HG03066 (cell line): ENCODE results near the gene GAS7.

ENCODE experiments used
- ATAC-seq: cut with Tn5 transposase; IDR thresholded peaks from one replicate; pipeline ENCODE4 v1.9.1; 2021; ENCODE audit warnings: low read depth; ENCODE audit not compliant: unreplicated experiment

The GAS7 gene

DNA sequence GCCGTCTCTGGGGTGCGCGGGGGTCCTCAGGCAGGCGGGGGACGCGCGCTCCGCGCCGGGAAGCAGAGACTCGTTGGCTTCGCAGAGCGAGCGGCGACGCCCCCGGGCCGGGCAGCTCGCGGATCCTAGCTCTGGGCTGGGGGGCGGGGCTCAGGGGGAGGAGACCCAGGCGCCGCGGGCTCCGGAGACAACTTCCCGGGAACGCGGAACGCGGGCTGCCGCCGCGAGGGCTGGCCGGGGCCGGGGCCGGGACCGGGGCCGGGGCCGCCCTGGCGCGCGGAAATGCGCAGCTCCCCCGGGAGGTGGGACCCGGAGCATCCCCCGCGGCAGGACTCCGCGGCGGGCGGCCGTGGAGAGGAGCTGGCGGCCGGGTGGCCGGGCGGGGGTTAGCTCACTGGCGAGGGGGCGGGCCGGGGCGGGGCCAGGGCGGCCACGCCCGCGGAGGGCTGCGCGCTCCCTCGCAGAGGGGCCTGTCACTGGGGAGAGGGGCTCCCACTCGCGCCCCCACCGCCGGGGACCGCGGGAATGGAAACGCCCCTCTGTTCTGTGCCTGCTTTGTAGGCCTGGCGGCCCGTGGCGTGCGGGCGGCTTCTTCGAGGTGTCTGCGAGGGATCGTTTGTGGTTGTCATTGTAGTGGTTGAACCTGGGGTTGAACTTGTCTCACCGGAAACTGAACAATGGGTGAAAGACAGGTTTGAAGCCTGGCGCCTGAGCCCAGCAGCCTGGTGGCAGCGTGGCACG, at the start of gene GAS7:
Gene GAS7 (minus strand): TSS at position 98 of the 741 bp plus-strand sequence.
- peak; percentile 68 for ATAC-seq

DNA sequence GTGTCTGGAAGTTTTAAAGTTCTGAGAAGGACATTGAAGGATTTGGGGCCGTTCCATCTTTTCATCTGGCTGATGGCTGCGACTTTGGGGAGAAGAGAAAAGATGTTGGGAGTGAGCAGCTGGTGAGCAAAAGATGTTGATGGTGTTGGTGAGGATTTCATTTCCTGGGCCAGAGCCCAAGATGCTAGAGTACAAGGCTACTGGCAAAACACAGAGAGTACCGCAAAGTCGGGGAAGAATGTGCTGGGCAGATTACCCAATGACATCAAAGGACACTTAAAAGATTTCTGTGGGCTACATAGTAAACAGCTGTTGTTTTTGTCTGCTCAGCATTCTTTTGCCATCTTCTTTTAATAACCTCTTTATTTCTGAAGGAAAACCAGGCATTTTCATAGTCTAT, 49.4 kb upstream of the GAS7 start:
- ATAC-seq: no peak

DNA sequence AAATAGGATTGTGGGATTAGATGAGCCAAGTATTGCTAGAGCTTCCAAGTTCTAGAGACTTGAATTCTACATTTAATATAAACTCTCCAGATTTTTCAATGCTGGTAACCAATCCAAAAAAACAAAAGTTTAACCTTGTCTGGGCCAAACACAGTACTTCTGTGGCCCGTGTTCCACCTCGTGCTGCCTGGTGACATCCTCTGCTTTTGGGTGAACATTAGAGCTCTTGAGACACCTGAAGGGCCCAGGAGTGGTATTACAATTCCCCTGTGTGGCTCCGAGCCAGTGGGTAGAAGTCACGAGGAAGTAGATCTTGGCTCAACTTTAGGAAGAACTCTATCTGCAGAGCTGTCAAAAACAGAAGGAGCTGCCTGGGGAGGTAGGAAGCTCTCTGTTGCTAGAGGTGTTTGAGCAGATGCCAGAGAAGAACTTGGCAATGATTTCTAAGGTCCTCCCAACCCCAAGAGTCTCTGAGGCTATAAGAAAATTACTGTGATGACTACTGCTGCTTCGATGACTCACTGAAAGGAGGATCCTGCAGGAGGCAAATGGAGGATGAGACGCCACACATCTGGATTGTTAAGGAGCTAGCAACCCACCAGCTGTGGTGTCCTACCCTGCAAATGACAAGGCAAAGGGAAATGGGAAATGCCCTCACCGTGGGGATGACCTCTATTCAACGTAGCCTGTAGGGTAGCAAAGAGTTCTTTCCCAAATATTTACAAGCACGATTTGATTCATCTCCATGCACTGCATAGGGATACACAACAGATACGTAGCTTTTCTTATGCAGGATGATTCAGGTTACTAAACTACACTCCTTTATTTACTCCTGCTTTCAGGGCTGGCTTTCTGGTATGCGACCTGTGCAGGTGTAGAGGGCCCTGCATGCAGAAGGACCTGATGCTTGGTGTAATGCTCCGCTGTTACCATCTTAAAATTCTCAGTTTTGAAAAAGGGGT, 45.8 kb upstream of the GAS7 start:
- no peak for ATAC-seq

DNA sequence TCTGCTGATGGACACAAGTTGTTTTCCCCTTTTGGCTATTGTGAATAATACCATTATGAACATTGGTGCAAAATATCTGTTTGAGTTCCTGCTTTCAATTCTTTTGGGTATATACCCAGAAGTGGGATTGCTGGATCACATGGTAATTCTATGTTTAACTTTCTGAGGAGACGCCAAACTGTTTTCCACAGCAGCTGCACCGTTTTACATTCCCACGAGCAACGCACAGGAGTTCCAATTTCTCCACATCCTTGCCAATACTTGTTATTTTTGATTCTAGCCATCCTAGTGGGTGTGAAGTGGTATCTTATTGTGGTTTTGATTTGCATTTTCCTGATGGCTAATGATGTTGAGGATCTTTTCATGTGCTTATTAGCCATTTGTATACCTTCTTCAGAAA, 43.4 kb upstream of the GAS7 start:
- ATAC-seq: no peak

DNA sequence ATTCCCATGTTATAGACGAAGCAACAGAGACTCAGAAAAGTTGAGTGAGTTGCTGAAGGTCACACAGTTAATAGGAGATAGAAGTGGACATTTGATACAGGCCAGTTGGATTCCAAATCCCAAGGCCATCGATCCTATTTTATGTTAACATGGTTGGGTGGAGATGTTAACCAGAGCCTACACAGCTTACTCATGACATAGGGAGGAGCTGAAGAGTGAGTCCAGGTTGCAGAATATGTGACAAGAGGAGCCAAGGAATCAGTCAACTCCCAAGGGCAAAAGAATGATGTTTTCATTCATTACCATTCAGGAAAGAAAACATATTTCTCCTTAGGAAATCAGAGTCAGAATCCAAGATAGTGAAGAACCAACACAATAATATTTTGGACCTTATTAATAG, 40.3 kb upstream of the GAS7 start:
- no peak for ATAC-seq

DNA sequence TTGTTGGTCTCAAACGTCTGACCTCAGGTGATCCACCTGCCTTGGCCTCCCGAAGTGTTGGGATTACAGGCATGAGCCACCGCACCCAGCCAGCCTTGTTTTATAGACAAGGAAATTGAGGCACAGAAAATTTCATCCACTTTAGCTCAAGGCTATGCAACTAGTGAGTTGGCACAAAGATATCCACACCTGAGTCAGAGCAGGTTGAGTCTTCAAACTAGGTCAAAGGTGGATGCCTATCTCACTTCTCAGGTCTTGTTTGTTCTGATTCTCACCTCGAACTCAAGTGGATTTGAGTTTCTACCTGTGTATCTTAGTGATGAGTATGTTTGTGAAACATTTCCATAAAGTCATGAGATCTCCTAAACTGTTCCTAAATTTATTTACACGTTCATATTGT, 35.6 kb upstream of the GAS7 start:
- no peak for ATAC-seq

DNA sequence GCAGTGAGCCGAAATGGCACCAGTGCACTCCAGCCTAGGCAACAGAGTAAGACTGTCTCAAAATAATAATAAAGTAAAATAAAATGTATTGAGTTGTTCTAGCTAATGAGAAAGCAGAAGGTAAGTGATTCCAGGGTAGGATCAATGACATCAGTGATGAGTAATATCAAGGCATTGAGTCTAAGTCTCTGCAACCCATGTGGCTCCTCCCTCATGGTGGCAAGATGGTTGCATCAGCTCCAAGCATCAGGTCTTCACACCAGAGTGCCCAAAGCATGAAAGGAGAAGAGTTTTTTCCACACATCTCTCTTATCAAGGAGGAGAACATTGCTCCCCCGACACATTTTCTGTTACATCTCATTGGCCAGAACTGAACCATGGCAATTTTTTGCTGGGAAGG, 34.8 kb upstream of the GAS7 start:
- ATAC-seq: no peak

DNA sequence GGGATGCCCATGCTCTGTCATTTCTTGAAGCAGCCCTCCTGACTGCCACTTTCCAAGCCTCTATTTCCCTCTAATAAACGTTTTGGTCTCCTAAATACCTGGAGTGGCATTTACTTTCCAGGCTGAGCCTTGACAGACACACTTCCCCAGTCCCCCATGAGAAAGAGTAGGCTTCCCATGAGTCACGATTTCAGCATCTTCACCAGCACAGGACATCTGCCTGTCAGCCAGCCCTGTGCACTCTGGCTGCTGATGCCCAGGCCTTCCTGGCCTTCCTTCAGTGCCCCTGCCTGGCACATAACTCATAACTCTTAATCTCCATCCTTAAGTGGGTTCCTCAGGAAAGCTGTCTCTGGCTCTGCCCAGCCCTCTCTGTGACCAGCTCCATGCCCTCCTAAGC, 30.8 kb upstream of the GAS7 start:
- ATAC-seq: no peak

DNA sequence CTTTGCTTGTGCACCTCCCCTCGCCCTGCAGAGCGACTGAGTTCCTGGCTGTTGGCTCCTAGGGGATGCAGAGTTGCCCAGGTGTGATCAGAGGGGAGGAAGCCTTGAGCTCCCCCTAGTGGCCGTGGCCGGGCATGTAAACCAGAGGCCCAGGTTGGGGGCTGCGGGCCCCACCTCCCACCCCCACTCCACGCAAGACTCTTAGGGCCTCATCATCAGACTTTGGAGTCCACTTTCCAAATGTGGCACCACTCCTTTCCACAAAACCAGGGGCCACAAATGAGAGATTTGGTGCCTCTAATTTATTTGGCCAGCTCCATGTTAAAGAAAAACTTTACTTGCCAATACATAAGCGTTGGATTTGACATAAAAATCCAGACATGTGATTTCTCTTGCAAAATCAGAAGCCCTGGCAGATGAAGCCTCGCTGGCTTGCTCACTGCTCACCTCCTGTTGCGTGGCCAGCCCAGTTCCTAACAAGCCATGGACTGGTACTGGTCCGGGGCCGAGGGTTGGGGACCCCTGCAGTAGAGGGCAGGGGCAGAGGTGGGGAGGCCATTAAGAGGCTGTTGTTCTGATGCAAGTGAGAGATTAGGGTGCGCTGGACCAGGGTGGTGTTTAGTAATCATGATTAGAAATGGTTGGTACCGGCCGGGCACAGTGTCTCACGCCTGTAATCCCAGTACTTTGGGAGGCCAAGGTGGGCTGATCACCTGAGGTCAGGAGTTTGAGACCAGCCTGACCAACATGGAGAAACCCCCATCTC, 28.7 kb upstream of the GAS7 start:
- no peak for ATAC-seq

DNA sequence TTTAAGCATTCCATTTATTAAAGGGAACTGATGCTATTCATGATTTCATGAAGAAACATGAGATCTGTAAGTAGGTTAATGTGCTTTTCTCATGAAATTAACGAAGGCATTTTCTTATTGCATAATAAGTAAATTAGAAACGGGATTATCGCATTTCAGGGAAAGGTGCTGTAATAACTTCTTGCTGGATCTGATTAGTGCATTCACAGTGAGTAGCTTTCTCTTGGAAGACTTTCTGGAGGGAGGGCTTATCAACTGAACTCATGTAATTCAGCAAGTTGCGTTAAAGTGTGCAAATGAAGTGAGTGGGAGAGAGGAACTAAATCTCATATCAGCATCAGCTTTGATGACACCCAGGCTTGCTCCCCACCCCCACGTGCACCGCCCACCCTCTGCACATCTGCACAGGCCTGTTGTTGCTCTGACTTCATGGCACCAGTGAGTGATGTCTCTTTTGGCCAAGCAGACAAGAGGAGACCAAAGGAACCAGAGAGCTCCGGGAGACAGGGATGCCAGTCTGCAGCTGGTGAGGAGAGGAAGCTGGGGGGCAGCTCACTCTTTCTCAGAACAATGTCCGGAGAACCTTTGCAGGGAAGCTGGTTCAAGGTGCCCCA, 26.3 kb upstream of the GAS7 start:
- ATAC-seq: no peak

DNA sequence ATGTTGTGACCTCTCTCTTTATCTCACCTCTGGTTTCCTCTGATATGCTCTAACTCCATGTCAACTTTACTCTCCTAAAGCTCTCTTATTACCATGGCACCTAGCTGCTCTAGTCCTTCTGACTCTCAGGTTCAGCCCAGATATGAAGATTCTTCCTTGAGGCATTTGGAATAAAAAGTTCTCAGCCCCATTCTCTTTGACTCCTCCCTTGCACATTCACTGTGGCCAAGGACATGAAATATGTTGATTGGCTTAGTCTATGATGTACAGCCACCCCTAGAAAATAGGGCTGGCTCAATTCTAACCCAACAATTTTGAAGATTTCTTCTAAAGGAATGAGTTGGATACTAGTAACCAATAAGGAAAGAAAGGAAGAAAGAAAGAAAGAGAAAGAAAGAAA, 20.8 kb upstream of the GAS7 start:
- no peak for ATAC-seq

DNA sequence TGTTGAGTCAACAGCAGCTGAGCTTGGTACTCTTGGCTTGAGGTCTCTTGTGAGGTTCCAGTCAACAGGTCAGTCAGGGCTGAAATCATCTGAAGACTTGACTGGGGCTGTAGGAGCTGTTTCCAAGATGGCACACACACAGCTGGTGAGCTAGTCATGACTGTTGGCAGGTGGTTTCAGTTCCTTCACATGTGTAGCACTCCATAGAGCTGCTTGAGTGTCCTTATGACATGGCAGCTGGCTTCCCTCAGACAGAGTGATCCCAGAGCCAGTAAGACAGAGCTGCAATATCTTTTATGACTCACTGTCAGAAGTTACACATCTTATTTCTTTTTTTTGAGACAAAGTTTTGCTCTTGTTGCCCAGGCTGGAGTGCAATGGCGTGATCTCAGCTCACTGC, 19.5 kb upstream of the GAS7 start:
- ATAC-seq: no peak

DNA sequence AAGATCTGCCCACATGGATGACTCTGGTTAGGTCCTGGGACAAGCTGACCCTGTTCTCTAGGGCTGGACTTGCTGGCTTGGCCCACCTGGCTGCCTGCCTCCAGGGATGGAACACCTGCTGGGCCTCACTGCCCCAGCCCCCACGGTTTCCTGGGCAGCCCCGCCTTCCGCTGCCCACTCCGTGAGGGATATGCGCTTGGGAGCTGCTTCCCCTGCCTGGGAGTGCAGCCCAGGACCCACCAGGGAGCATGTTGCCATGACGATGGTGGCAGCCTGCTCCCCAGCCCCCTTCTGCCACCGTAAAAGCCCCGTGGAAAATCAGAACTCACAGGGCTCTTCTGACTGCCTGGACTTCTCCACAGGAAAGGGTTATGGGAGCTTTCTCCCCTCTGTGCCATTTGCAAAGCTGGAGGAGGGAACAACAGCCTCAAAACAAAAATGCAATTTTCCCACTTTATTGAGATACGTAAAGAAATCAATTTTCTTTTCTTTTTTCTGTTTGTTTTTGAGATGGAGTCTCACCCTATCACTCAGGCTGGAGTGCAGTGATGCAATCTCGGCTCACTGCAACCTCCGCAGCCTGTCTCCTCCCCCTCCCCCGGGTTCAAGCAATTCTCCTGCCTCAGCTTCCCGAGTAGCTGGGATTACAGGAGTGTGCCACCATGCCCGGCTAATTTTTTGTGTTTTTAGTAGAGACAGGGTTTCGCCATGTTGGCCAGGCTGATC, 18.0 kb upstream of the GAS7 start:
- no peak for ATAC-seq

DNA sequence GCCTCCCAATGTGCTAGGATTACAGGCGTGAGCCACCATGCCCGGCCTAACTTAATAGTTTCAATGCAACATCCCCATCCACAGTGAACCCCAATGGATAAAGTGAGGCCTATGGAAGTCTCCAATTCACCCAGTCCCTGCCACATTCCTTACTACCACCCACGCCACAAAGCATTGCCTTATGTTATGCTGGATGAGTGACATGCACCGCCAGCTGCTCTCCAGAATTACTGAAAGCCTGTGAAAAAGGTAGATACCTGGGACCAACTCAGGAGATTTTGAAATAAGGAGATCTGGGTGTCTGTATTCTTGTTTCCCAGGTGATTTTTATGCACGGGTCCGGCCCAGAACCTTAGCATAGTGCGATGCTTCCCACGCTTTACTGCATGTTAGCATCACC, 16.9 kb upstream of the GAS7 start:
- ATAC-seq: no peak

DNA sequence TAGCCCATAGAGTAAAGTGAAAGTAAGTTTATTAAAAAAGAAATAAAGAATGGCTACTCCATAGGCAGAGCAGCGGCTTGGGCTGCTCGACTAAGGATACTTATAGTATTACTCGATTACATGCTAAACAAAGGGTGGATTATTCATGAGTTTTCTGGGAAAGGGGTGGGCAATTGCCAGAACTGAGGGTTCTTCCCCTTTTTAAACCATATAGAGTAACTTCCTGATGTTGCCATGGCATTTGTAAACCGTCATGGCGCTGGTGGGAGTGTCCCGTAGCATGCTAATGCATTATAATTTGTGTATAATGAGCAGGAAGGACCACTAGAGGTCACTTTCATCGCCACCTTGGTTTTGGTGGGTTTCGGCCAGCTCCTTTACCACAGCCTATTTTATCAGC, 13.3 kb upstream of the GAS7 start:
- ATAC-seq: no peak

DNA sequence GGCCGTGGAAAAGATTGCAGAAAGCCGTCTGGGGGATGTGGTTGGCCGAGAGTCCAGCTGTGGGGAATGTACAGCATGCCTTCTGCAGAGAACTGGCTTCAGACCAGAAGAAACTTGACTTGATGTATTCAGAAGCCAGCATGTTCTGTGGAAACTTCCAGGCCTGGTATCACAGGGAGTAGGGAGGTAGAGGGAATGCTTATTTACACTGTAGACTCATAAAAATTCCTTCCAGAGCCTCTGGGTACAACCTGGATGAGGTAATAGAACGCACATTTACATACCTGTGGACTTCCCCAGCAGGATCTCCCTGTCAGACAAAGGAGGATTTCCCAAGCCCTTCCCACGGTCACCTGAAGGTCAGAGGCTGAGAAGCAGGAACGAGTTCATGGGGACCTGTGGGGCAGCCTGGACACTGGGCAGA, 11.8 kb upstream of the GAS7 start:
- no peak for ATAC-seq

DNA sequence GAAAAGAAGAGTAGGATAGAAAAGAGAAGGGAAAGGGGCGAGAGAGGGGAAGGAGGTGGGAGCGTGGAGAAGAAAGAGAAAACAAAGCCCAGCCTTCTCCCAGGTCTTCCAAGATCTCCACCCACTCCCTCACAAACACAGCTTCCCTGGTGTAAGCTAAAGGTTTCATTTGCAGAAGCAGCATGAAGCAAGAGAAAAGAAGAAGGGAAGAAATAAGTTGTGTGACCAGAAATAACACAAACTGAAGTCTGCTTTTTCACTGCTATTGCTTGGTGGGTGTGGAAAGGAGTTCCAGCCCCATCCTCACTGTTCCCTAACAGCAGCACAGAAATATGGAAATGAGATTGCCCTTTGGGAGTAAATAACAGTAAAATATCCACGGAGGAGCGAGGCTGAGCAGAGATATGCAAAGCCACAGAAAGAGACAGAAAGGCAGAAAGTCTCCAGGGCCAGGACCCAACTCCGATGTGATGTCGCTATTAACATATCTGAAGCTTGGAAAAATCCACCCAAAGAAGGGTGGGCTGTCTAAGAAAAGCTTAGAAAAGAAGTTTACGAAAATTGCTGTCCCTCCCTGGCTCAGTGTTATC, 10.3 kb upstream of the GAS7 start:
- ATAC-seq: no peak

DNA sequence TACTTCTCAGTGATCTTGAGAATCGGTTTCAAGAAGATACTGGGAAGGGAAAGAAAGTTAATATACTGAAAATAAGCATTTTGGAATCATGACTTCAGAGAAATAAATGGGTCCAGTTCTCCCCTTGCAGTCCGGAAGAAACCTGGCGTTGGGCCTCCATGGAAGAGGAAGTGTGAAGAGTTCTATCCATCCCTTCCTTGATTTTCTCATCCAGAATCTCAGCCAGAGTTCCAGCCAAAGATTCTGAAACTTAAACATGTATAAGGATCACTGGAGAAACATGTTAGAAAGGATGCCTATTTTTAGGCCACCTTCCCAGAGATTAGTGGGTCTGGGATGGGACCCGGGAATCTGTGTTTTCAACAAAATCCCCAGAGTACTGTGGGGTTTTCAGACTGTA, 8.7 kb upstream of the GAS7 start:
- ATAC-seq: no peak

DNA sequence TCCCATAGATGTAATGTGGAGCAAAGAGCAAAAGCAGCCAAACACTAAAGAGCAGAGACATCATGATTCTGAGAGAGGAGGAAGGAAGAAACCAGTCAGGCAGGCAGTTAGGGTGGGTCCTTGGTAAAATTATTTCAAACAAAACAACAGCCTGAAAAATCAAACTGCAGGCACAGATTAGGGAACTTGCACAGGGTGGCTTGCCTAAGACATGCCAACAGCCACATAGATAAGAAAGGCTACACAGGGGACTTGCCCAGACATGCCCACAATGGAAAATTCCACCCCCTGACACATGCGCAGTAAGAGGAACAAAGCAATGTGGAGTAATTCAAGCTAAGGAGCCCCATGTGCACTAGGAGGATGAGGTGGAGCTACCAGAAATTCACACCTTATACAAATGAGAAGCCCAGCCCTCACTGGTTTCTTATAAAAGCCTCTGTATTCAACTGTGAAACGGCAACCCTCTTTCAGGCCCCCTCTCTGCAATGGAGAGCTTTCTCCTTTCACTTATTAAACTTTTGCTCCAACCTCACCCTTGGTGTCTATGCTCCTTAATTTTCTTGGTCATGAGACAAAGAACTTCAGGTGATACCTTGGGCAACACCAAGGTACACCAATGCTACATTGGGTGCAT, 7.3 kb upstream of the GAS7 start:
- ATAC-seq: no peak
